Keratinocyte (primary cell): Measurements from ENCODE around the gene PANK3. TPM values are rescaled to one million over a fixed set of nuclear protein-coding genes. Genes with fewer than 3 reads are reported as not detected.

Source experiments
- DNase-seq: peaks from one replicate; pipeline ENCODE4 v3.0.0-alpha.2; 2011; ENCODE audit warnings: low read depth, missing footprints, low spot score
- FAIRE-seq: peaks from 2 replicates; lab custom pipeline; 2011; peaks lifted over from hg19 to GRCh38; lab: Jason Lieb, UNC
- H2AFZ ChIP-seq: 2 replicates; pipeline ENCODE4 v1.6.0; 2012; ENCODE audit warnings: low read length, control low read depth, inconsistent platforms; ENCODE audit not compliant: control insufficient read depth
- H3K27ac ChIP-seq: 2 replicates; pipeline ENCODE4 v1.5.1; 2011; ENCODE audit warnings: low read length; ENCODE audit not compliant: control insufficient read depth, insufficient read depth
- H3K27me3 ChIP-seq: 3 replicates; pipeline ENCODE4 v1.6.0; 2011; ENCODE audit warnings: low read length; ENCODE audit not compliant: control insufficient read depth, insufficient read depth; ENCODE audit errors: extremely low read depth
- H3K36me3 ChIP-seq, 2 experiments: 2 replicates in 1 of 2; 3 replicates in 1 of 2; pipeline ENCODE4 v1.5.1; 2011; ENCODE audit warnings: low read length in 2 of 2, mild to moderate bottlenecking in 1 of 2; ENCODE audit not compliant: control insufficient read depth in 2 of 2, insufficient read depth in 2 of 2; ENCODE audit errors: extremely low read depth in 1 of 2
- H3K4me1 ChIP-seq: 3 replicates; pipeline ENCODE4 v1.5.1; 2011; ENCODE audit warnings: low read length; ENCODE audit not compliant: control insufficient read depth, insufficient read depth; ENCODE audit errors: extremely low read depth
- H3K4me2 ChIP-seq: 3 replicates; pipeline ENCODE4 v1.6.0; 2011; ENCODE audit warnings: low read depth, low read length; ENCODE audit not compliant: control insufficient read depth, insufficient read depth; ENCODE audit errors: extremely low read depth
- H3K4me3 ChIP-seq, 3 experiments: fragments of 200-600 bp in 1 of 3; sonication (generic) in 1 of 3; 2 replicates in 2 of 3; 3 replicates in 1 of 3; pipeline ENCODE4 v1.5.1; 2011 to 2016; ENCODE audit warnings: low read length in 3 of 3, mild to moderate bottlenecking in 3 of 3, control low read depth in 2 of 3, inconsistent platforms in 1 of 3, low read depth in 1 of 3, mixed read lengths in 1 of 3, mixed run types in 1 of 3, moderate library complexity in 1 of 3; ENCODE audit not compliant: control insufficient read depth in 2 of 3, insufficient read depth in 2 of 3; ENCODE audit errors: extremely low read depth in 1 of 3
- H3K79me2 ChIP-seq: 2 replicates; pipeline ENCODE4 v1.6.0; 2012; ENCODE audit warnings: low read length; ENCODE audit not compliant: control insufficient read depth, insufficient read depth
- H3K9ac ChIP-seq: 3 replicates; pipeline ENCODE4 v1.6.0; 2011; ENCODE audit warnings: low read length; ENCODE audit not compliant: control insufficient read depth, insufficient read depth; ENCODE audit errors: extremely low read depth
- H3K9me1 ChIP-seq: 3 replicates; pipeline ENCODE4 v1.6.0; 2011; ENCODE audit warnings: low read length; ENCODE audit not compliant: control insufficient read depth, insufficient read depth; ENCODE audit errors: extremely low read depth
- H3K9me3 ChIP-seq: 2 replicates; pipeline ENCODE4 v1.5.1; 2012; ENCODE audit warnings: low read depth, low read length; ENCODE audit not compliant: control insufficient read depth
- H4K20me1 ChIP-seq: 3 replicates; pipeline ENCODE4 v1.6.0; 2011; ENCODE audit warnings: low read length; ENCODE audit not compliant: control insufficient read depth, insufficient read depth; ENCODE audit errors: extremely low read depth
- CTCF ChIP-seq, 3 experiments: IDR thresholded peaks in 1 of 3; conservative IDR thresholded peaks in 1 of 3; optimal IDR thresholded peaks in 1 of 3; 2 replicates in 2 of 3; 3 replicates in 1 of 3; pipeline versions ENCODE3 to v1.5.1; 2011; ENCODE audit warnings: low read length in 3 of 3, mild to moderate bottlenecking in 3 of 3, moderate library complexity in 2 of 3, control low read depth in 1 of 3, inconsistent platforms in 1 of 3; ENCODE audit not compliant: insufficient read depth in 2 of 3; ENCODE audit errors: extremely low read depth in 1 of 3
- EZH2 ChIP-seq: IDR thresholded peaks from one replicate; pipeline ENCODE4 v1.6.1; 2012; ENCODE audit warnings: inconsistent platforms, mild to moderate bottlenecking, low read length, moderate library complexity
- dilution Hi-C: fragments of 300-500 bp; cut with MboI; formaldehyde crosslinking; loops from one replicate; pipeline ENCODE4 v1.7.0; 2020; ENCODE audit warnings: low sequenced_read_pairs; ENCODE audit not compliant: extremely low pct_ligation_motif_present
- polyA plus RNA-seq, 5 experiments: library from polyadenylated mRNA; depleted of rRNA in 3 of 5; stranded (reverse) in 3 of 5; stranded (forward) in 1 of 5; unstranded in 1 of 5; fragments of >200 nt; gene quantifications; 1 replicate in 1 of 5; 2 replicates in 3 of 5; 3 replicates in 1 of 5; pipeline versions ENCODE4 v1.2.1 to v1.2.3, GENCODE V29; 2011 to 2012; ENCODE audit warnings: missing spikeins in 2 of 5, low read depth in 1 of 5, low replicate concordance in 1 of 5

PANK3 gene
- polyA plus RNA-seq, 1 donor (not counting 4 experiments of a cell fraction or from before 2014, with no cell fraction given): 39.6 TPM

- Histone ChIP-seq H3K9me3 (no peaks in the 10 kb centered on the region), H4K20me1 (peaks cover 15% of the 10 kb centered on the region), H2AFZ (peak overlapping the region; percentile 96), H3K79me2 (peaks cover 39% of the 10 kb centered on the region), H3K27me3 (no peaks in the 10 kb centered on the region), H3K9me1 (no peaks in the 10 kb centered on the region), H3K9ac (peak overlapping the region; percentile 90), H3K4me1 (peaks cover 21% of the 10 kb centered on the region), H3K36me3 (peaks cover 0 to 5% of the 10 kb centered on the region in 2 experiments), H3K27ac (peak overlapping the region; percentile 86), H3K4me3 (peak overlapping the region in 2 of 3 experiments; percentile 77 to 84), H3K4me2 (peak overlapping the region; percentile 99)
- dilution Hi-C loops: no loop called here
- FAIRE-seq (no peak), DNase-seq (no peak)
- TF ChIP-seq EZH2 (no peak), CTCF (optimal IDR thresholded peaks at IDR 0.05 in 1 of 3, IDR thresholded peaks at IDR 0.05 in 1 of 3, conservative IDR thresholded peaks at IDR 0.05 in 1 of 3; ENCODE audit: extremely low read depth in 1 of 3, insufficient read depth in 2 of 3, low read length in 3 of 3) (no peak)
Measured at GRCh38 chr5:168580227-168580508, 1.0 kb upstream of the PANK3 start.

GRCh38 chr5:168579488-168580226 is 489 bp upstream of the PANK3 start:
- peak; percentile 90 for DNase-seq
- Histone ChIP-seq H3K9ac (peak overlapping the region; percentile 90), H3K27ac (peak overlapping the region; percentile 86), H3K4me3 (peak overlapping the region; percentile 84 to 99 (median 94)), H3K36me3 (peaks cover 0 to 8% of the 10 kb centered on the region in 2 experiments), H4K20me1 (peaks cover 18% of the 10 kb centered on the region), H3K79me2 (peaks cover 44% of the 10 kb centered on the region), H3K4me2 (peak overlapping the region; percentile 99), H3K4me1 (peaks cover 21% of the 10 kb centered on the region), H3K9me3 (no peaks in the 10 kb centered on the region), H2AFZ (peak overlapping the region; percentile 96), H3K9me1 (no peaks in the 10 kb centered on the region), H3K27me3 (no peaks in the 10 kb centered on the region)
- TF ChIP-seq CTCF (optimal IDR thresholded peaks at IDR 0.05 in 1 of 3, IDR thresholded peaks at IDR 0.05 in 1 of 3, conservative IDR thresholded peaks at IDR 0.05 in 1 of 3; ENCODE audit: extremely low read depth in 1 of 3, insufficient read depth in 2 of 3, low read length in 3 of 3): no peak
- TF ChIP-seq EZH2: no peak
- dilution Hi-C loops: no loop called here
- peak; percentile 80 for FAIRE-seq
